Measurements from ENCODE around the gene MPDZ.

Gene MPDZ

GRCh38 chr9:13318027-13318426 lies 38.5 kb upstream of the MPDZ start:
- no peaks in the 10 kb centered on the region for H4K20me1 ChIP-seq (ENCODE audit: insufficient read depth, low read length)
- no peaks in the 10 kb centered on the region for H3K4me1 ChIP-seq (ENCODE audit: insufficient read depth, low read length, severe bottlenecking)
- H3K4me2 ChIP-seq (ENCODE audit: low read length) = no peak overlapping the region
- no peaks in the 10 kb centered on the region for H3K9me3 ChIP-seq (ENCODE audit: low read length)
- no peak overlapping the region for H2AFZ ChIP-seq (ENCODE audit: low read length)
- no peaks in the 10 kb centered on the region for H3K79me2 ChIP-seq (ENCODE audit: insufficient read depth, low read length)
- H3K27ac ChIP-seq (ENCODE audit: low read depth, low read length, poor library complexity, severe bottlenecking) = no peak overlapping the region
- no peak overlapping the region for H3K4me3 ChIP-seq (ENCODE audit: low read depth, low read length, poor library complexity, severe bottlenecking)
- H3K36me3 ChIP-seq (ENCODE audit: insufficient read depth, low read length) = no peaks in the 10 kb centered on the region
- H3F3A ChIP-seq (ENCODE audit: insufficient read depth, low read length) = no peaks in the 10 kb centered on the region
- no peaks in the 10 kb centered on the region for H3K9me2 ChIP-seq (ENCODE audit: low read depth, low read length)
- H3K27me3 ChIP-seq (ENCODE audit: insufficient read depth, low read length) = no peaks in the 10 kb centered on the region
- no peak overlapping the region for H3K9ac ChIP-seq (ENCODE audit: low read length)
- TF ChIP-seq EZH2 (IDR thresholded peaks at IDR 0.05; ENCODE audit: borderline replicate concordance, low read length) = no peak
- TF ChIP-seq, protein P1, sequence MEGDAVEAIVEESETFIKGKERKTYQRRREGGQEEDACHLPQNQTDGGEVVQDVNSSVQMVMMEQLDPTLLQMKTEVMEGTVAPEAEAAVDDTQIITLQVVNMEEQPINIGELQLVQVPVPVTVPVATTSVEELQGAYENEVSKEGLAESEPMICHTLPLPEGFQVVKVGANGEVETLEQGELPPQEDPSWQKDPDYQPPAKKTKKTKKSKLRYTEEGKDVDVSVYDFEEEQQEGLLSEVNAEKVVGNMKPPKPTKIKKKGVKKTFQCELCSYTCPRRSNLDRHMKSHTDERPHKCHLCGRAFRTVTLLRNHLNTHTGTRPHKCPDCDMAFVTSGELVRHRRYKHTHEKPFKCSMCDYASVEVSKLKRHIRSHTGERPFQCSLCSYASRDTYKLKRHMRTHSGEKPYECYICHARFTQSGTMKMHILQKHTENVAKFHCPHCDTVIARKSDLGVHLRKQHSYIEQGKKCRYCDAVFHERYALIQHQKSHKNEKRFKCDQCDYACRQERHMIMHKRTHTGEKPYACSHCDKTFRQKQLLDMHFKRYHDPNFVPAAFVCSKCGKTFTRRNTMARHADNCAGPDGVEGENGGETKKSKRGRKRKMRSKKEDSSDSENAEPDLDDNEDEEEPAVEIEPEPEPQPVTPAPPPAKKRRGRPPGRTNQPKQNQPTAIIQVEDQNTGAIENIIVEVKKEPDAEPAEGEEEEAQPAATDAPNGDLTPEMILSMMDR (IDR thresholded peaks at IDR 0.05; ENCODE audit: low read length) = no peak

DNA sequence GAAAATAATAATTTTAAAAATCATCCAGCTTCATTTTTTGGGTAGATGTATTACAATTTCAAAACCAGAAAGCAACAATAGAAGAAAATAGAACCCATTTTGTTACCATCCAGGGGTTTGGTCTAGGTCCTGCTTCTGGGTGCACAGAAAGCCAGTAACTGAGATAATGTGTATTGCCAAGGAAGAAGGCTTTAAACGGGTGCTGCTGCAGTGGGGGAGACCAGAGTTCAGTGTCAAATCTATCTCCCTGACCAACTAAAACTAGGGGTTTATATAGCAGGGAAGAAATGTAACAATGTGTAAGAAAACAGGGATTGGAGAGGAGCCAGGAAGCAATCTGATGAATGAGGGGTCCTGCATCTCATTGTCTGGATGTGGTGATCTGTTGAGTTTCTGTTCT lies 17.5 kb upstream of the MPDZ start:
- Histone ChIP-seq H3K9me3 (ENCODE audit: low read length) (no peaks in the 10 kb centered on the region), H2AFZ (ENCODE audit: low read length) (no peak overlapping the region), H4K20me1 (ENCODE audit: insufficient read depth, low read length) (no peaks in the 10 kb centered on the region), H3K27ac (ENCODE audit: low read depth, low read length, poor library complexity, severe bottlenecking) (no peak overlapping the region), H3F3A (ENCODE audit: insufficient read depth, low read length) (no peaks in the 10 kb centered on the region), H3K27me3 (ENCODE audit: insufficient read depth, low read length) (no peaks in the 10 kb centered on the region), H3K4me1 (ENCODE audit: insufficient read depth, low read length, severe bottlenecking) (no peaks in the 10 kb centered on the region), H3K9ac (ENCODE audit: low read length) (no peak overlapping the region), H3K36me3 (ENCODE audit: insufficient read depth, low read length) (no peaks in the 10 kb centered on the region), H3K4me3 (ENCODE audit: low read depth, low read length, poor library complexity, severe bottlenecking) (no peak overlapping the region), H3K79me2 (ENCODE audit: insufficient read depth, low read length) (no peaks in the 10 kb centered on the region), H3K4me2 (ENCODE audit: low read length) (no peak overlapping the region), H3K9me2 (ENCODE audit: low read depth, low read length) (no peaks in the 10 kb centered on the region)
- TF ChIP-seq EZH2 (IDR thresholded peaks at IDR 0.05; ENCODE audit: borderline replicate concordance, low read length) = no peak
- TF ChIP-seq, protein P1 (IDR thresholded peaks at IDR 0.05; ENCODE audit: low read length) = no peak

- TF ChIP-seq, protein P1 (IDR thresholded peaks at IDR 0.05; ENCODE audit: low read length) = no peak
- TF ChIP-seq EZH2 (IDR thresholded peaks at IDR 0.05; ENCODE audit: borderline replicate concordance, low read length) = no peak
Measured at GRCh38 chr9:13295556-13295955, 16.1 kb upstream of the MPDZ start.

More at GRCh38 chr9:13295556-13295955, 16.1 kb upstream of the MPDZ start:
- Histone ChIP-seq H3K9ac (ENCODE audit: low read length) (no peak overlapping the region), H3K36me3 (ENCODE audit: insufficient read depth, low read length) (no peaks in the 10 kb centered on the region), H3K27ac (ENCODE audit: low read depth, low read length, poor library complexity, severe bottlenecking) (no peak overlapping the region), H3K27me3 (ENCODE audit: insufficient read depth, low read length) (no peaks in the 10 kb centered on the region), H4K20me1 (ENCODE audit: insufficient read depth, low read length) (no peaks in the 10 kb centered on the region), H3K79me2 (ENCODE audit: insufficient read depth, low read length) (no peaks in the 10 kb centered on the region), H3K9me2 (ENCODE audit: low read depth, low read length) (no peaks in the 10 kb centered on the region), H3K4me3 (ENCODE audit: low read depth, low read length, poor library complexity, severe bottlenecking) (no peak overlapping the region), H2AFZ (ENCODE audit: low read length) (no peak overlapping the region), H3K4me1 (ENCODE audit: insufficient read depth, low read length, severe bottlenecking) (no peaks in the 10 kb centered on the region), H3K4me2 (ENCODE audit: low read length) (no peak overlapping the region), H3K9me3 (ENCODE audit: low read length) (no peaks in the 10 kb centered on the region), H3F3A (ENCODE audit: insufficient read depth, low read length) (no peaks in the 10 kb centered on the region)

All from OCI-LY1 (cell line).